GM12865 (cell line): ENCODE data around the gene TMEM150C.
"Not testable (repeated sequence)": the region's sequence is repeated elsewhere in the genome, so short reads cannot be mapped to it uniquely, and the experiment has no call there.

ENCODE experiments used
- DNase-seq: peaks from one replicate; pipeline ENCODE4 v3.0.0; 2010; ENCODE audit warnings: low read depth
- H3K4me3 ChIP-seq: 2 replicates; pipeline ENCODE4 v1.5.1; 2011; ENCODE audit warnings: mild to moderate bottlenecking, low read depth, low read length, control low read depth
- TF ChIP-seq, protein P1 (sequence below): IDR thresholded peaks from 2 replicates; pipeline ENCODE4 v1.5.1; 2011; ENCODE audit warnings: low read length, control low read depth, low read depth, inconsistent platforms; ENCODE audit not compliant: insufficient read depth; ENCODE audit errors: missing control alignments

TMEM150C gene

GRCh38 chr4:82479562-82479961, 82.2 kb downstream of the TMEM150C start:
- no peak for DNase-seq
- no peak overlapping the region for H3K4me3 ChIP-seq
- TF ChIP-seq, protein P1, sequence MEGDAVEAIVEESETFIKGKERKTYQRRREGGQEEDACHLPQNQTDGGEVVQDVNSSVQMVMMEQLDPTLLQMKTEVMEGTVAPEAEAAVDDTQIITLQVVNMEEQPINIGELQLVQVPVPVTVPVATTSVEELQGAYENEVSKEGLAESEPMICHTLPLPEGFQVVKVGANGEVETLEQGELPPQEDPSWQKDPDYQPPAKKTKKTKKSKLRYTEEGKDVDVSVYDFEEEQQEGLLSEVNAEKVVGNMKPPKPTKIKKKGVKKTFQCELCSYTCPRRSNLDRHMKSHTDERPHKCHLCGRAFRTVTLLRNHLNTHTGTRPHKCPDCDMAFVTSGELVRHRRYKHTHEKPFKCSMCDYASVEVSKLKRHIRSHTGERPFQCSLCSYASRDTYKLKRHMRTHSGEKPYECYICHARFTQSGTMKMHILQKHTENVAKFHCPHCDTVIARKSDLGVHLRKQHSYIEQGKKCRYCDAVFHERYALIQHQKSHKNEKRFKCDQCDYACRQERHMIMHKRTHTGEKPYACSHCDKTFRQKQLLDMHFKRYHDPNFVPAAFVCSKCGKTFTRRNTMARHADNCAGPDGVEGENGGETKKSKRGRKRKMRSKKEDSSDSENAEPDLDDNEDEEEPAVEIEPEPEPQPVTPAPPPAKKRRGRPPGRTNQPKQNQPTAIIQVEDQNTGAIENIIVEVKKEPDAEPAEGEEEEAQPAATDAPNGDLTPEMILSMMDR = no peak

GRCh38 chr4:82477469-82477868, 84.3 kb downstream of the TMEM150C start:
- DNase-seq = not testable (repeated sequence)

GRCh38 chr4:82475931-82476330, 85.9 kb downstream of the TMEM150C start:
- not testable (repeated sequence) for DNase-seq, H3K4me3 ChIP-seq

More at GRCh38 chr4:82477469-82477868, 84.3 kb downstream of the TMEM150C start:
- H3K4me3 ChIP-seq = not testable (repeated sequence)

DNA sequence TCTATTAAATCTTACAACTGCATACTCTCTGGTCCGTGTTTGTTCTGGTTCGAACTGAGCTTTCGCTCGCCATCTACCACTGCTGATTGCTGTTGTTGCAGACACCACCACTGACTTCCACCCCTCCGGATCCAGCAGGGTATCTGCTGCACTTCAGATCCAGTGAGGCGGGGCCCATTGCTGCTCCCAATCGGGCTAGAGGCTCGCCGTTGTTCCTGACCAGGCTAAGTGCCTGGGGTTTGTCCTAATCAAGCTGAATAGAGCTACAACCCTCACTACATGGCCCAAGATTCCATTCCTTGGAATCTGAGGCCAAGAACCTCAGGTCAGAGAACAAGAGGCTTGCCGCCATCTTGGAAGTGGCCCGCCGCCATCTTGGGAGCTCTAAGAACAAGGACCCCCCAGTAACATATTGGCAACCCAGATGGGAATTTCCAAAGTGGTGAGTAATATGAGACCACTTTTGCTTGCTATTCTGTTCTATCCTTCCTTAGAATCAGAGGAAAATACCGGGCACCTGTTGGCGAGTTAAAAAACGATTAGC, 88.1 kb downstream of the TMEM150C start:
- no peak for DNase-seq
- TF ChIP-seq, protein P1 = no peak
- H3K4me3 ChIP-seq = no peak overlapping the region

DNA sequence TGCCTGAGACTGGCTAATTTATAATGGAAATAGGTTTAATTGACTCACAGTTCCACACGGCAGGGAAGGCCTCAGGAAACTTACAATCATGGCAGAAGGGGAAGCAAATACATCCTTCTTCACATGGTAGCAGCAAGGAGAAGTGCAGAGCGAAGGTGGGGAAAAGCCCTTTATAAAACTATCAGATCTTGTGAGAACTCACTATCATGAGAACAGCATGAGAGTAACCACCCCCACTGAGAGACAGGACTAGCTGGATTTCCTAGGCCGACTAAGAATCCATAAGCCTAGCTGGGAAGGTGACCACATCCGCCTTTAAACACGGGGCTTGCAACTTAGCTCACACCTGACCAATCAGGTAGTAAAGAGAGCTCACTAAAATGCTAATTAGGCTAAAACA, 88.7 kb downstream of the TMEM150C start:
- DNase-seq, H3K4me3 ChIP-seq: not testable (repeated sequence)

DNA sequence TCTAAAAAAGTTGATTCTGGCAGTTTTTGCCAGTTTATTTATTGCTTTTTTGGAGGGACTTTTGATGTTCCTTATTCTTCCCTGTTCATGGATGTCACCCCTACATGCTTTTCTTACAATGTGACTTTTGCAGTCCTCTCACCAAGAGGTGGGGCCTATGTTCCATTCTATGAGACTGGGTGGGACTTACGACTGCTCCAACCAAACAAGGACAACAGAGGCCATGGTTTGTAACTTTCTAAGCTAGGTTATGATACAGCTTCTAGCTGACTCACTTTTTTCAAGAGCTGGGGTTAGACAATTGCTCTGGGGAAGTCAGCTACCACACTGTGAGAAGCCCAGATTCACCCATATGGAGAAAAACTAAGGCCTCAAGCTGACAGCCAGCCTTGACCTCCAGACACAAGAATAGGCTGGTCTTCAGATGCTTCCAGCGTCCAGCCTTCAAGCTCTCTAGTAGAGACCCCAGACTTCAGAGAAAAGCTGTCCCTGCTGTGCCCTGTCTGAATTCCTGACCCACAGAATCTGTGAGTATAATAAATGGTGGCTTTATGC, 91.9 kb downstream of the TMEM150C start:
- no peak for DNase-seq
- TF ChIP-seq, protein P1 = no peak
- H3K4me3 ChIP-seq = no peak overlapping the region

DNA sequence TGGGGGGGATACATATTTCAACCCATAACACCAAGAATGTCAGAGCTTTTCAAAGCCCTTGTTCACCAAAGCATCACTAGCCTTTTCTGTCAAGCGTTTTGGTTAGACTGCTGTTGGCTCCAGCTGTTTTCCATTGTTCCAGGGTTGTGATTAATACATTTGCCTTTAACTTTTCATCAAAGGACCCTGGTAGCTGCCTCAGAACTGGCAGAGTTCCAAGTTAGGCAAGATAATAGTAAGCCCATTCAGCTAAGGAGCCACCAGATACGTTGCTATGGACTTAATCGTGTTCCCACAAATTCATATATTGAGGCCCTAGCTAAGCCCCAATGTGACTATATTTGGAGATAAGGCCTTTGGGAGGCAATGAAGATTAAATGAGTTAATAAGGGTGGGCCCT, 94.3 kb downstream of the TMEM150C start:
- no peak overlapping the region for H3K4me3 ChIP-seq
- DNase-seq = no peak
- TF ChIP-seq, protein P1 = no peak

GRCh38 chr4:82463221-82463620, 98.6 kb downstream of the TMEM150C start:
- TF ChIP-seq, protein P1 = no peak
- DNase-seq = no peak
- H3K4me3 ChIP-seq = no peak overlapping the region
